Measurements from ENCODE around the gene ZNF550.
"Not testable (repeated sequence)": the region's sequence is repeated elsewhere in the genome, so short reads cannot be mapped to it uniquely, and the experiment has no call there.

Gene ZNF550

DNA sequence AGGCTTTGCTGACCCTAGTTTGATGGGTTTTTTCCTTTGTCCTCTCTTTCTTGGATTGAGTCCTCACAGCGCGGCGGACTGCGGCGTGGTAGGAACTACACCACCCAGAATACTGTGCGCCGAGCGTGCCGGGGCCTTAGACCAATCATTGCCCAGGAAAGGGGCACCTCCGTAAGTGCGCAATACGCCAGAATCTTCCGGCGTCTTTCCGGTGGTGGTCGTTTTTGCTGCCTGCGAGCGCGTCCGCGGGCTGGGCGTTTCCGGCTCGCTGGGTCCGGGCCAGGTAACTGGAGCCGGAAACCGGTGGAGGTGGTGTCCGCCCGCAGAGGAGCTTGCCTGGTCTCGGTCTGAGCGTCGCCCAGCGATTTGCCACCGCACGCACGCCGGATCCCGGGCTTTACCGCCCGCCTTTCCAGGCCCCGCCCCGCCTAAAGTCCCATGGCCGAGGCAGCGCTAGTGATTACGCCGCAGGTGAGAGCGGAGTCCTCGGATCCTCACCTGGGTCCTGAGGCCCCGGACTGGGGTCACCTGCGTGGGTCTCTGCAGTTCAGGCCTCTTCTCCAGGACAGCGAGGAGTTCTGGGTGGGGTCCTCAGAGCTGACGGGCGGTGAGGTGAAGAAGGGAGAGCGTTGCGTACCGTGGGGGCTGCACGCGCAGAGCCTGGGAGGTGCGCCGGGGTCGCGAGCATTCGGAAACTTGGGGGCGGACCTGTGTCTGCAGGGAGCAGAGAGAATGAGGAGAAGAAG, 32.4 kb downstream of the ZNF550 start, which contains the start of gene ZNF549:
ZNF549 (plus strand) TSS at position 221 of the 746 bp plus-strand sequence; CDS start at position 439, 218 bp downstream.
- peak; percentile 93 for DNase-seq

DNA sequence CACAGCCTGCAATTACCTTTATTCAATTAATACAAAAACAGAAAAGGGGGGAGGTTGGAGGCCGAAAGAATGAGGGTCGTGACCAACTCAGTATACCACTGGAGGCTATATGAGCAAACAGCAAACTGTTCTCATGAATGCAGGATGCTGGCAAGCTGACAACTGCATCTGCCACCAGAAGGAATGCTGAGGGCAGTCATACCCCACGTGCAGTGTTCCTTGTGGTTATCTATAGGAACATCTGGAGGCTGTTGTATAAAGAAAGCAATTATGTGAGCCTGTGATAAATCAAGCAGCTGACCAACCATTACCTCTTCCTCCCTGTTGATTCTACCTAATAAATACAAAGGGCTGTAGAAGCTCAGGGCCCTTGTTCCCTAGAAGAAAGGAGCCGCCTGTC, 41.6 kb downstream of the ZNF550 start:
- DNase-seq, result not testable (repeated sequence)

- DNase-seq, result no peak
These were observed 44.4 kb downstream of the ZNF550 start for GRCh38 chr19:57515255-57515654.

GRCh38 chr19:57512845-57513244, 46.8 kb downstream of the ZNF550 start:
- DNase-seq, result peak; percentile 4

- no peak for DNase-seq
These were observed 48.2 kb downstream of the ZNF550 start for GRCh38 chr19:57511484-57511883.

- no peak for DNase-seq
These were observed 53.5 kb downstream of the ZNF550 start for GRCh38 chr19:57506163-57506562.

DNA sequence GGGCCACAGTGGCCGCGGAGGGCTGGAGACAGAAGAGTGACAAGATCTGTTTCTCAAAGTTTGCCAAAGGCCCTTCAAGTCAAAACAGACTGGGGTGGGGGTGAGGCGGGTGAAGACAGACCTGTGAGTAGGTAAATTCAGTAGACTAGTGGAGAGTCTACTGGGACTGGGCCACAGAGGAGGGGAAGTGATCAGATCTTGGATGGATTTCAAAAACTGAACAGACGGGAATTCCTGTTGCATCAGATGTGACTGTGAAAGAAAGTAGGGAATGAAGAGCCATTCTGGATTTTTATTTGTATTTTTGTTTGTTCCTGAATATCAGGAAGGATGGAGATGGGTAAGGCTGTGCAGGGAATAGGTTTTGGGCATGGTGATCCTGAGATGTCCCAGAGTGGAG, 59.3 kb downstream of the ZNF550 start:
- peak; percentile 56 for DNase-seq

- peak; percentile 95 for DNase-seq
These were observed 59.8 kb downstream of the ZNF550 start, which contains the start of gene ZNF773 for GRCh38 chr19:57499680-57500395. Gene ZNF773 (plus strand): TSS chr19:57499938. CDS start chr19:57500081, 143 bp downstream.

GRCh38 chr19:57499332-57499679, 60.4 kb downstream of the ZNF550 start:
- DNase-seq, result not testable (repeated sequence)

GRCh38 chr19:57488299-57488644, 71.4 kb downstream of the ZNF550 start:
- peak; percentile 25 for DNase-seq

GRCh38 chr19:57487477-57488298, 72.0 kb downstream of the ZNF550 start, which contains the start of gene ZNF419:
Gene ZNF419 (plus strand): TSS chr19:57487750. CDS start chr19:57487951, 201 bp downstream.
- peak; percentile 86 for DNase-seq

Data from fibroblast of upper back skin (primary cell).